DMS 273 (cell line): ENCODE data around the gene HSPA4.

Experiments used
- DNase-seq: peaks from one replicate; lab custom pipeline; 2025; ENCODE audit not compliant: unreplicated experiment; lab: John Stamatoyannopoulos, UW

The HSPA4 gene

DNA sequence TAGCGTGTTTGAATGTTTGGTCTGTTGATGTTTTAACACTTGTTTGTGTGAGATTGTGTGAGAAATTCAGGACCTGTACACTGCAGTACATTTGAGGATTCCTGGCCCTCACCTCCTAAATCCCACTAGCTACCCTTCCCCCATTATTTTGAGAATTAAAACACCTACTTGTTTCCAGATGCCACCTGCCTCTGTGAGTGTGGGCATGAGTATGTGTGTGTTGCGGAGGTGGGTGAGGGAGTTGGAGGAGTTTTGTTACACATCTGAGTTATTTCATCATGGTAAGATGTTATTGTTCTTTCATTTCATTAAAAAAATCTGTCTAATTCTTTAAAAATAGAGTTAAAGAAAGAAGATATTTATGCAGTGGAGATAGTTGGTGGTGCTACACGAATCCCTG, 36.3 kb downstream of the HSPA4 start:
- DNase-seq: no peak

DNA sequence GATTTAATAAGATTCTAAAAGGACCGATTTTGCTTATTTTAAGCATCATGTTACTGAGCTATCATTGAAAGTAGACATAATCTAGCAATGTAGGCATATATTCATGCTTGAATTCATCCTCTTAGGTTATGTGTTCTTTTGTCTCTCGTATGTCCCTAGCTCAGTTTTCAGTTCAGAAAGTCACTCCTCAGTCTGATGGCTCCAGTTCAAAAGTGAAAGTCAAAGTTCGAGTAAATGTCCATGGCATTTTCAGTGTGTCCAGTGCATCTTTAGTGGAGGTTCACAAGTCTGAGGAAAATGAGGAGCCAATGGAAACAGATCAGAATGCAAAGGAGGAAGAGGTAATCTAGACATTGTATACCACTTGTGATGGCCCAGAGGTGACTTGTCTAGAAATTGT, 39.2 kb downstream of the HSPA4 start:
- no peak for DNase-seq

DNA sequence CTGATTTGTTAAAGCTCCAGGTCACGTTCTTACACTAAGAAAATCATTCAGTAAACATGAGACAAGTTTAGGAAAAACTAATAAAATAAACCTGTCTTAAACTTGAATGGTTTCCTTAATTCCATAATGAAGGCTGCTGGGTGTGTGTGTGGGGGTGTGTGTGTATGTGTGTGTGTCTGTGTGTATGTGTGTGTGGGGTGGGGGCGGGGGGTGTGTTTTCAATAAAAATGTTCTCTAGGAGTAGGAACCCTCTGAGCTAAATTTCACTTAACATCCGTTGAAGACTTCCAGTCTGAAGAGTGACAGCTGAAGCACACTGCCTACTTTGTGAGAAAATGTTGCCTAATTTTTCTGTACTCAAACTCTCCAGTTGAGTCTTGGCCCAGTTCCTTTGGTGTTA, 54.5 kb downstream of the HSPA4 start:
- DNase-seq: no peak

DNA sequence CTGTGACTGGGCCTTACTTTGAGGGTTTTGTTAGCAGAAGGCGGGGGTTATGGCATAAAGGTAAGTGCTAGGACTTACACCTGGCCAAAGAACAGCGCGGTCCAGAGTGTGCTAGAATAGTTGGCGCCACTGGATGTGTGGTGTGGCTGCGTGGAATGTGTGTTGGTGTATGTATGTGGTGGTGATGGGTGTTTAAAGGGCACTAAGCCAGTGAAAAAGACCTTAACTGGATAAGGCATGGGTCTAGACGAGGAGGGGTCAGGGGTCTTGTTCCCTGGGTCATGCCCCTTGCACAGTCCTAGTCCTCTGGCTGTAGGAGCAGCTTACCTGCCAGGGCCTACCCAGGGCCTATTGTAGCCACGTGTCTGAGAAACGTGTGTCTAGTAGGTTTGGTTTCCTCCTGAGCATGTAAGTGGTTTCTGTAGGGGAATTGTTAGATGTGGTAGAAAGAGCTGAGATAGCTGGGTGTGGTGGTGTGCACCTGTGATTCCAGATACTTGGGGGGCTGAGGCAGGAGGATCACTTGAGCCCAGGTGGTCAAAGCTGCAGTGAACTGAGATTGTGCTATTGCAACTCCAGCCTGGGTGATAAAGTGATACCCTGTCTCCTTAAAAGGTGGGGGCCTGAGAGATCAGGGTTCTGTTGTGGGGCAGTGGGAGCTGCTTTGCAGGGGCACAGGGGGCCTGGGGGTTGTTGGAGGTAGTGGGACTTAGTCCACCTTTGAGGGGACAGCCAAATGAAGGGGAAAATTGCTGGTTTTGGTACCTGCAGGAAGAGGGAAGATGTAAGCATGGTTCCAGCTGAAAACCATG, 55.2 kb downstream of the HSPA4 start:
- DNase-seq: peak; percentile 15

DNA sequence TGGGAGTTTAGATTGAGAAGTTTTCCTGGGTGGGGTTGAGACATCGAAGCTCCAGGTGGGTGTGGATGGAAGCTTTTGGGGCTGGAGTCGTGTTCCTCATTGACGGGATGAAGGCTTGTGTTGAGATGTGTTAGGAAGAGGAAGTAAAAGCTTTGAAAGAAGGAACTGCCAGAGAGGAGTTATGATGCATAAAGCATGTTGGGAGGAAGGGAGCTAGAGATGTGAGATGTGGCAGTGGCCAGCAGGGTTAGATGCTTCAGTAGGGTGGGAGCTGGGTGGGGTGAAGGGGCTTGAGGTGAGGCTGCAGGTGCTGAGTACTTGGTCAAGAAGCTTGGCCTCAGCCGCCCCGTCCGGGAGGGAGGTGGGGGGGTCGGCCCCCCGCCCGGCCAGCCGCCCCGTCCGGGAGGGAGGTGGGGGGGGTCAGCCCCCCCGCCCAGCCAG, 56.7 kb downstream of the HSPA4 start:
- DNase-seq: no peak

DNA sequence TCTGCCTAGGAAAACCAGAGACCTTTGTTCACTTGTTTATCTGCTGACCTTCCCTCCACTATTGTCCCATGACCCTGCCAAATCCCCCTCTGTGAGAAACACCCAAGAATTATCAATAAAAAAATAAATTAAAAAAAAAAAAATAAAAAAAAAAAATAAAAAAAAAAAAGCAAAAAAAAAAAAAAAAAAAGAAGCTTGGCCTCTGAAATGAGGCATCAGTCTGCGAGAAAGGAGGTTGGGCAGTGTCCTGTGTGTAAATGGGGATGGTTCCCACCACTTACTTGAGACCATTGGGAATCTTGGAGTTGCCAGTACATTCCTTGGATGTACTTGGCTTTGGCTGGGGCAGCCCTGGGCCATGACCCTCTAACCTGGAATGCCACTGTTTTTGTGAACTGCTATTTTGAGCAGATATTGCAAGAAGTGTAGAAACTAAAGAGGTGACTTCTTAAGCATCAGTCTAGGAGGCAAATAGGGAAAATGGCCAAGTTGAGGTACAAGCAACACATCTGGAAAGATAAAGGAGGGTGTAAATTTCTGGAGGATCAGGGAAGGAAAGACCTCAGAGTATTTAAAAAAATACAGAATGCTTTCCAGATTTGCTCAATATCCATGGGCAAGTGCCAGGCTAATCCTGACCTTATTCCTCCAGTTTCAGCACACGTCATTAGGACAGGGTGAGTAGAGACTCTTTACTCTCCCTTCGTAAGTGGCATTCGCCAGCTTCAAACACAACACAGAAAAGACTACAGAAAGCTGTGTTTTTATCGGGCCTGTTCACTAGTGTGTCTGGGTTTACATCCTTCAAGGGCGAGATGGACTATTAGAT, 58.1 kb downstream of the HSPA4 start:
- no peak for DNase-seq

DNA sequence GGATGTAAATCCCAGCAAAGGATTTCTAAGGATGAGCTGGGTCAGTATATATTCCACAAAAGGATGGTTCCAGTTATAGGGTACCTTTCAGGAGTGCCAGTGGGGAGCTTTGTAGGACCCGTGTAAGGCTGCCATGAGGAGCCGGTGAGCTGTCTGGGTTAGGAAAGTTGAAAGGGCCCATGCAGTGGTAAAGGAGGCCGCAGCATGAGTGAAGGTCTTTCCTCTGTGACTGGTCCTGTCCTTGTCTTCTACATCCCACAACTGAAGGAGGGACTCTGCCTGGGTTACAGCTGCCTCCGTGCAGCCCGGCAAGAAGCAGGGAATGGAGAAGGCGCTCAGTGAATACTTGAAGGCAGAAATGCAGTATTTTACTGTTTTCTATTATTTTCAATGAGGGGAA, 58.9 kb downstream of the HSPA4 start:
- no peak for DNase-seq

DNA sequence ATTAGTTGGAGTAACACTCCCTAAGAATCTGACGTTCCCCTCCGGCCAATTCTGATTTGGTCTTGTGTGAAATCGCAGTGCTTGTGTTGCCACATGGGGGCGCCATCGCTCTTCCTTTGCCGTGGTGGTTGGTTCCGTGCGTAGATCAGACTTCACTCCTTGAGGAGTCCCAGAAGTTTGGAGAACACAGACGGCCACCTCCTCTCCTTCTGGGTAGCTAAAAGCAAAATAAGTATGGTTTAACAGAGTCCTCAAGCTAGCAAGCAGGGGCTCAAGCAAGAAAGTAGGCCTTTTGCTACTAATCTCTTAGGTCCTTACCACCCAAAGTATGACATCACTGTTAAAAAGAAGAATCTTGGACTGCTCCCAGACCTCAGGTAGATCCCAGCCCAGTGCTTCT, 59.5 kb downstream of the HSPA4 start:
- DNase-seq: peak; percentile 92

DNA sequence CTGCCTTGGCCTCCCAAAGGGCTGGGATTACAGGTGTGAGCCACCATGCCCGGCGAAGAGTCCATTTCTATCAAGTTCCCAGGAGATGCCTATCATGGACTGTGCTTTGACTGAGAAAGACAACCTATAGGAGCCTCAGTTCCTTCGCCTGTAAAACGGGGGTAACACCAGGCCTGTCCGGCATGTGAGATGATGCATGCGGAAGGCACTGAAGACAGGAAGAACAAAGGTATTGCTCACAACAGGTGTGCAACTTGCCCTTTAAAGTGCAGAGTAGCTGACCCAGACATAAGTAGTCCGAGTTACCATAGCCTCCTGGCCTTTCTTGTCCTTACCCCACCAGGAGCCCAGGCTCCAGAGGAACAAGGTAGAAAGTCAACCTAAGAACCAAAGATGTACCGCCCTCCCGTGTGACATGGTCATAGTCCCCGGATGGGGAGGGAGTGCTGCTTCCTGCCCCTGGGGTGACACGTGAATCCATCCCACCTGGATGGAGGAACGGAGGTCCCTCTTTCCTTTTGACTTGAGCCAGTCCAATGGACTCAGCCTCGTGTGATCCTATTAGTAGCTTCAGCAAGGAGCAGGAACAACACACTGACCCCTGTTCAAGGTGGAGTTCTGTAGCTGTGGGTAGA, 60.3 kb downstream of the HSPA4 start:
- DNase-seq: no peak

DNA sequence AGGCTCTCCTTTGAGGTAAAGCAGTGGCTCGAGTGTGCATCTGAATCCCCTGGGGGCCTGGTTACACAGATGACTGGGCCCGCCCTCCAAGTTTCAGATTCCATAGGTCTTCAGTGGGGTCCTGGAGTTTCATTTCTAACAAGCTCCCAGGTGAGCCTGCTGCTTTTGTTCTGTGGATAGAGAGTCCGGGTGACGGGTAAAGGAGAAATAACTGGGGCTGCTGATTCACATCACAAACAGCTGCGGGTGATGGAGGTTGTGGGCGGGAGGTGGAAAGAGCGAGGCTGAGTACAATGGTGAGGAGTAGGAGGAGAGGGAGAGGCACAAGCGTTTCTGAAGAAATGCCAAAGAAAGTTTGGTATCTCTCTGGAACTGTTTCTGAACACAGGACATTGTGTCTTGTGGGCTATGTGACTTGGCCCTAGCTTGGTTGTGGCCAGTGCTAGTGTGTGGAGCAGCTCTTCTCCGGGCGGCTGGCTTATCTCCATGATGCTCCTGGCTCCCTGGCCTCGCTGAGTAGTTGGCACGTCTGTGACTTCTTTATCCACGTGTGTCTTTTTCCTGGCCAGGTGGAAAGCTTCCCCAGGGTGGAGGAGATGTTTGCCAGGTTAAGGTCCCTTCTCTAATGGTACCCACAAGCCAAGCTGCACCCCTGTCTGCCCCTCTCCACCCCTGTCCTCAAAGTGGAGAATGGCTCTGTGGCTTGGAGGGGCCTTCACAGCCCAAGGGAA, 61.7 kb downstream of the HSPA4 start:
- DNase-seq: no peak

DNA sequence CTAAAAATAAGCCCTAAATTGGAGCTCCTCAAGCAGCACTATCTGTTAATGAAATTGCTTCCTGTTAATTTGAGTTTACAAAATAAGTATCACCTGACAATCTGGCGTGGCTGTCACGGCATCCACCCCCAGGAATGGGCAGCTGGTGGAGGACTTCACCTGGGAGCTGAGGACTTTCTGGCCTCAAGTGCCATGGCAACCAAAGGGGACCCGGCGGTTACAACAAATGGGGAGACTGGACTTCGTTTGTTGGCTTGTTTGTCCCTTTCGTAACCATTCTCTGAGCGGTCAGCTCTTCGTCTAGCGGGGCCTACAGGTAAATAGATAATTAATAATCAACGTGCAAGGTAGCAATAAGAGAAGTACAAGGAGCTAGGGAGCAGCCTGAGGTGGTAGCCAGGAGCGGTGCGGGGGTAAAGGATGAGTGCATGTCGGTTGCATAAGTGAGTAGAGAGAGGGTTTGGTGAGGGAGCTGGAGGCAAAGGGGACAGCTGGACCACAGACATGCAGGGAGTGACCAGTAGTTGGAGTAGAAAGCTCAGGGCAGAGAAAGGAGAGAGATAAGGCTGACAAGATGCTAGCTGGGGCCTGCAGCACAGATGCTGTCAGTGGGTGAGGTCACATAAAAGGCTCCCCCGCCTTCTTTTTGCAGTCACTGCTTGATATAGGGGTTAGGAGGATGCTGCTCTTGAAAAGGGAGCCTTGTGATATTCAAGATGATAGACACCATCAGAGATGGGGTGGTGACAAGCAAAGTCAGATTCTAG, 62.5 kb downstream of the HSPA4 start:
- no peak for DNase-seq

DNA sequence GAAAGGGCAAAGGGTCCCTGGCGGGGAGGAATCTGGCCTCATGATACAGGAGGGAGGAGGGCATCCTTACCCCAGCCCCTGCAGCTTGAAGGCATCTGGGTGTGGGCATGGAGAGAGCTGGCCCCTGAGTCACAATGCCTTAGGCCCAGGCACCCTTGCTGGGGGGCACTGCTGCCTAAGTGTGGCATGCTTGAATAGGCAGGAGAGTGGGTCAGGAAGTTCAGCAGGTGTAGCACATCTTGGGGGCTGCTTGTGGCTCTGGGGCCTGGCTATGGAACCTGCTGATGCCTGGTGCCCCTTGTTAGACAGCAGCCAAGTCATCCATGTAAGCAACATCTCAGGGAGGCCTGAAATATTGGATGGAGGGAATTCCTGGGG, 63.1 kb downstream of the HSPA4 start:
- no peak for DNase-seq

DNA sequence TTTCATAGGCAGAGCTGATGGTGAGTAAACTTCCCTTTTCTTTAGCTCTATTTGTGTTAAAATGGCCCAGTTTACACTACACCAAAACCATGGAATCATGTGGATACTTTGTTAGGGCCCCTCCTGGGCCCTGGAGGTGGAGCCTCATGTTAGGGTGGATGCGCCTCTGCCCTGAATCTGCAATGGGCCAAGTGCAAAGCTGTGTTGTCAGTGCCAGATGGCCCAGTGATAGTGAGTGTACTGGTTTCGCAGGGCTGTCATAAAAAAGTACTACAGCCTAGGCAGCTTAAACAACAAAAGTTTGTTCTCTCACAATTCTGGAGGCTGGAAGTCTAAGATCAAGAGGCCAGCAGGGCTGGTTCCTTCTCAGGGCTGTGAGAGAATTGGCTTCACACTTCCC, 64.8 kb downstream of the HSPA4 start:
- DNase-seq: peak; percentile 47

DNA sequence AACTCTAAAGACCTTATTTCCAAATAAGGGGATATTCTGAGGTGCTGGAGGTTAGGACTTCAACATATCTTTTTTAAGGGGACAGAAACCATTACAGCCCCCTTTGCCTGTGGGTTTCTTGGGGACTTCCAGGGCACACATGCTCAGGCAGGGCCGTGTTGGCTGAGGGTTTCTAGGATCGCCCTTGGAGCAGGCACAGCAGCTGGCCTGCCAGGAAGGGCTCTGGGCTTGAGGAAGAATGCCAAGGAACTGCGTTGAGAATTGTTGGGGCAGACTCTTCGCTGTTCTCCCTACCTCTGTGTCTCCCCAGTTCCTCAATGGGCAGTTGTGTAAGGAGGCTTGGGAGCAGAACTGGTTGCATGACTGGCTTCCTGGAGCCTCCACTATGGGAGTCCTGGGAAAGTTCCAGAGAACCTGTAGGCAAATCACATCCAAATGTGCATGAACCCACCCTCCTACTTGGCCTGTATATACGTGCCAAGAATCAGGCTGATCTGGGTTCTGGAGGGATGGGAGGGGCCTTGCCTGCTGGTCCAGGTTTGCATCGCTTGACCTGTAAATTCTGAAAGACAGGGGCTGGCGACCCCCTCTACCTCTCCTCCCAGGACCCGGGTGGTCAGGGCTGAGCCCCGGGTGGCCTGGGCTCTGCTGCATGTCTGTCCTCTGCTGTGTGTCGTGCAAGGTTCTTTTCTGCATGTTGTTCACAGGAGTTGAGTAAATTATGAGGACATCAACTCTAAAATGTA, 65.5 kb downstream of the HSPA4 start:
- DNase-seq: peak; percentile 46

DNA sequence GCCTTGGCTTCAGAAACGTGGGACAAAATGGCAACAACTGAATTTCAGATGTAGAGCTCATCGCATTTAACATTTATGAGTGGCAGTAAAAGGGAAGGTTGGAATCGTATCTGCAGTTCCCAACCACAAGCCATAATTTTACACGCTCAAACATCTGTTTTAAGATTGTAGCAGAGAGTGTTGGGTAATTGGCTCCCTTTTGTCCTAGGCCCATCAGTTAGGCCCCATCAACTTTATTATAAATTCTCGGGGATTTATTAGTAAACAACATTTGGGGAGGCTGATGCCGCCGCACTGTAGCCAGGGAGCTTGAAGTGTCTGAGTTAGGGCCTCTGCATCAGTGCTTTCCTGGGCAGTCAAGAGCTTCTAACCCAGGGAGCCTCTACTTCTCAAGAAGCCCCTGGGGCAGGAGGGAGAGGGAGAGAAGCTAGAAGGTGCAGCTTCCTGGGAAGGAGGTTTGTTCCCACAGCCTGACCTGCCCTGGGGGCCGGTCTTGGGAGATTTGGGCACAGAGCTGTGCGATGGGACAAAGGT, 66.2 kb downstream of the HSPA4 start:
- no peak for DNase-seq

DNA sequence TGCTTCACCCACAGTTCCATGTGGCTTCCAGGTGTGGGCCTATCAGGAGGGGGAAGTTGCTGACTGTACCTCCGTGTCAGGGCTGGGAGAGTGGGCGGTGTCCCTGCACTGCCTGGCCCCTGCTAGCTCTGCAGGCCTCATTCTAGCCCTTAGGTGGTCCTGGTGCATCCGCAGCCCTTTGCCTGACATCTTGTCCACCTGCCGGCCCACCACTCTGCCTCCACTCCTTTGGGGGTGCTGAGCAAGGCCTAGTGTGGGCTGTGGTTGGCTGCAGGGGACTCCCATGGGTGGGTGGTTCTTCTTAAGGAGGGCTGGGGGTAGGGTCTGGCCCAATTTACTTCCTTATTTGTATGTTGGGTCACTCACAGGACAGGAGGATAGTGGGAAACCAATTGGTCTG, 66.9 kb downstream of the HSPA4 start:
- no peak for DNase-seq

DNA sequence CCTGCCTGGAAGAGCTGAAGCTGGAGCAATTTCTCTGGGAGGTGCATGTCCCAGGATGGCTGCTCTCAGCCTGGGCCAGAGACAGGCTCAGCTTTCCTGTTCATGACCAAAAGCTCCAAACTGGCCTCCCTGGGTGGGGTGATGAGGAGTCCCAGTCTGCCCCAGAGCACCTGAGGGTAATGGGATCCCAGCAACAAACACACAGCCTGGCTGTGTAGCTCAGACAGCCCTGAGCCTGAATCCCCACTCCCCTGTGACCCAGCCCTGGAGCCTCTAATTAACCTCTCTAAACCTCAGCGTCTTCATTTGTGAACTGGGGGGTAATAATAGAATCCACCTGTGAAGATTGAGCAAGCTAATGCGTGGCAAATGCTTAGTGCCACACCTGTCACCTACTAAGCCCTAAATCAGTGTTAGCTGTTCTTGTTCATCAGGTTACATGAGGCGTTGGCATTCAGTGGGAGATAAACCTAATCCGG, 67.5 kb downstream of the HSPA4 start:
- DNase-seq: no peak

DNA sequence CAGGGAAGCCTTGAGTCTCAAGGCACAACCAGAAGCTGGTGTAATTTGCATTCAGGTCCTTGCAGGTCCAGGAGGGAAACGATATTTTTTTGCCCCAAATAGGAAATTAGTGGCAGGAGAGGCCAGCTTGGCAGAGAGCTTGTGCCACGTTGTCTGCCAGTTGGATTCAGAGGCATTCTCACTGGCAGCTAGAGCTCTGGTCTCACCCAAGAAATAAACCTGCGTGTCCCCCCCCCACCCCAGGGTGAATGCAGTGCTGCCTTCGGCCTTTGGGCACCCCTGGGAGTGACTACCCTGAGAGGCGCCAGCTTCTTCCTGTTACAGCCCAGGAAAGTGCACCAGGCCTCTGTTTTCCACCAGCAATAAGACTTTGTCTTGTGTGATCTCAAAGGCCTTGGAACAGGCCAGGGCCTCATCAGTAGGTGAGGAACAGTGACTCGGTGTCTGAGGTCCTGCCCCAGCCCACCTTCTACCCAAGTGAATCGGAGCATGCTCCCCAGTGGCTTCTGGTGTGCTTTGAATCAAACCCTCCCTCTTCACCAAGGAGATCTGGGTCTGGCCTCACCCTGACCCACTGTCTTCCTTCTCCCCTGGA, 68.4 kb downstream of the HSPA4 start:
- no peak for DNase-seq

DNA sequence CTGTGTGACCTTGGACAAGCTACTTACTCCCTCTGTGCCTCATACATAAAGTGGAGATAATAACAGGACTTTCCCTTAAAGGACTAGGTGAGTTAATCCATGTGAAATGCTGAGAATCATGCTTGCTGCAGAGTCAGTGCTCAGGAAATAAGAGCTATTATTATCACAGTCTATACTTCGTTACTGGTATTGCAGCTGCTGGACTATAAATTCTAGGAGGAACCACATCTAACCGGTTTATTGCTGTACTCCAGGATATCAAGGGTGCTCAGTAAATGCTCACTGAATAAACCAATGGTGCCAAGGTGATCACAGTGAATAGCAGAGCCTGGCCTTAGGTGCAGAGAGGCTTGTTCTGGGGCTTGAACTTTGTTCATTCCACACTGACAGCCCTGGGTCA, 69.3 kb downstream of the HSPA4 start:
- DNase-seq: no peak
